GM18870 (cell line): ENCODE results near the gene STAM2.
"Not testable (repeated sequence)": the region's sequence is repeated elsewhere in the genome, so short reads cannot be mapped to it uniquely, and the experiment has no call there.

Source experiments
- ATAC-seq: cut with Tn5 transposase; IDR thresholded peaks from one replicate; pipeline ENCODE4 v1.9.1; 2021; ENCODE audit warnings: moderate library complexity; ENCODE audit not compliant: unreplicated experiment

Gene STAM2

DNA sequence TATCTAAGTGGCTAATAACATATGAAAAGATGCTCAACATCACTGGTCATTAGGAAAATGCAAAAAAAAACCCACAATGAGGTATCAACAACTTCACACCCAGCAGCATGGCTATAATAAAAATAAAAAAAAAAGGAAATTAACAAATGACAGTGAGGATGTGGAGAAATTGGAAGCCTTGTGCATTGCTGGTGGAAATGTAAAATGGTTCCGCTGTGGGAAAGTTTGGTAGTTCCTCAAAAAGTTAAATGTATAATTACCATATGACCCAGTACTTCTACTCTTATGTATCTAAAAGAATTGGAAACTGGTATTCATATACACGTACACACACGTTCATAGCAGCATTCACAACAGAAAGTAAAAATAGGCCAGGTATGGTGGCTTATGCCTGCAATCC, 61.2 kb downstream of the STAM2 start:
- no peak for ATAC-seq

DNA sequence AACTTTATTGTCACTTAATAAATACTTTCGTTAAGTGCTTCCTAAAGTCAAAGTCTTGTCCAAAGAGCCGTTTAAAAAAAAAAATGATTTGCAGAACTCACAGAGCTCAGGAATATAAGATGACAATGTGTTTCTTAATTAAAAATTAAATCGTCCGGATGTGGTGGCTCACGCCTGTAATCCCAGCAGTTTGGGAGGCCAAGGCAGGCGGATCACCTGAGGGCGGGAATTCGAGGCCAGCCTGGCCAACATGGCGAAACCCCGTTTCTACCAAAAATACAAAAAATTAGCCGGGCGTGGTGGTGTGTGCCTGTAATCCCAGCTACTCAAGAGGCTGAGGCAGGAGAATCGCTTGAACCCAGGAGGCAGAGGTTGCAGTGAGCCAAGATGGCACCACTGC, 68.4 kb downstream of the STAM2 start:
- not testable (repeated sequence) for ATAC-seq

DNA sequence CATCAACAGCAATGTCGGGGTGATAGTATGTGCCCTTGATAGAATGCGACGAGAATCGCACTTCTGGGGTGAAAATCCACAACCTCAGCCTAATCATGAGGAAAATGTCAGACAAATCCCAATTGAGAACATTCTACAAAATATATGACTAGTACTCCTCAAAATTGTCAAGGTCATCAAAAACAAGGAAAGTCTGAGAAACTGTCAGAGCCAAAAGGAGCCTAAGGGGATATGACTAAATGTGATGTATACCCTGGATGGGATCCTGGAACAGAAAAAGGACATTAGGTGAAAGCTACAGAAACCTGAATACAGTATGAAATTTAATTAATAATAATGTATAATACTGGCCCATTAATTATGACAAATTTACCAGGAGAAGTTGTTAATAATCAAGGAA, 69.1 kb downstream of the STAM2 start:
- ATAC-seq = no peak

DNA sequence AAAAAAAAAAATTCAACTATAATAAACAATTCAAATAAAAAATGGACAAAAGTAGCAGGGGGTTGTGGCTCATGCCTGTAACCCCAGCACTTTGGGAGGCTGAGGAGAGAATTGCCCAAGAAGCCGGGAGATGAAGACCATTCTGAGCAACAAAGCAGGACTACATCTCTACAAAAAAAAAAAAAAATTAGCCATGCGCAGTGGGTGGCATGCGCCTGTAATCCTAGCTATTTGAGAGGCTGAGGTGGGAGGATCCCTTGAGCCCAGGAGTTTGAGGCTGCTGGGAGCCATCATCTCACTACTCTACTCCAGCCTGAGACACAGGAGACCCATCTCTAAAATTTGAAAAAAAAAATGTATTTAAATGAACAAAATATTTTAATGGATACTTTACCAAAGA, 72.3 kb downstream of the STAM2 start:
- ATAC-seq = no peak

DNA sequence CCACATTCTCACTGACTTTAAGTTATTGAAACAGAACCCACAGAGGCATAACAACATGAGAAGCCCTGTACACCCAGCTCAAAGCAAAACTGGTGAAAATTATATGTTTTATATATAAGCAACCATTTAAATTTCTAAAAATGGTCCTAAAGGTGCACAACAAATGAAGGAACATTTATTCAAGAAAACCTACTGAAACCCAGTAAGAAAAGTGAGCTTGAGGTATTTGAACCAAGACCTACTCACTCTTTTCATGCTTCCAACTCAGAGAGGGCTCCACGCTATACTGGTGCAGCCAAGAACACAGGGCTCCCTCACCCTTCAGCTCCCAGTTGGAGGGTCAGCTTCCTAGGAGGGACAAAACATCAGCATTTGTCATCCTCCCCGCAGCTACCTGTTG, 74.6 kb downstream of the STAM2 start:
- ATAC-seq = no peak

DNA sequence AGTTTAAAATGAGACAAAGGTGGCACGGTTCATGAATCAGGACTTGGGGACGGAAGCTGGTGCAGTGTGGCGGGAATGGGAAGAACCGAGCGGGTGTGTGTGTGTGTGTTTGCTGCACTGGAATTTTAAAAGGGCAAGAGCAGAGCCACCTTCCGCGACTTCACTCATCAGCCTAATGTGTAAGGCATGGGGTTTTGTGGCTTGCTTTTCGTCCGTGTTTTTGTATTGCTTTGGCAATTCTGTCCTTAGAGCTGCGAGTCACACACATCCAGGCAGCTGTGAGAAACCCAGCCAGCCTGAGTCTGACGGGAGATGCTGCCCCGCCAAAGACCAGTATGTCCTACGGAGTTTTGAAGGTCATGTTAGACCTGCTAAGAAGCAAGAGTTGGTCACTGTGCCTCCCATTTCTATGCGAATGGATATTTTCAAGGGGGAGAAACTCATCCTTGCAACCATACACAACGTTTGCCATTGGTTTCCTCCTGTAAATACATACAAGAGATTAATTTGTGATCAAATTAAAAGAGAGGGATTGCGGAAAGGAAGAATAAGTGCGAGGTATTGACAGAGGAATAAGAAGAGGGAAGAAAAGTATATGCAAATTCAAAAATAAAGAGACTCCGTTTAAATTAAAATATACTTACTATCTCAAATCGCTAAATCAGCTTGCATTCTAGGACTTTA, 76.1 kb downstream of the STAM2 start:
- no peak for ATAC-seq

DNA sequence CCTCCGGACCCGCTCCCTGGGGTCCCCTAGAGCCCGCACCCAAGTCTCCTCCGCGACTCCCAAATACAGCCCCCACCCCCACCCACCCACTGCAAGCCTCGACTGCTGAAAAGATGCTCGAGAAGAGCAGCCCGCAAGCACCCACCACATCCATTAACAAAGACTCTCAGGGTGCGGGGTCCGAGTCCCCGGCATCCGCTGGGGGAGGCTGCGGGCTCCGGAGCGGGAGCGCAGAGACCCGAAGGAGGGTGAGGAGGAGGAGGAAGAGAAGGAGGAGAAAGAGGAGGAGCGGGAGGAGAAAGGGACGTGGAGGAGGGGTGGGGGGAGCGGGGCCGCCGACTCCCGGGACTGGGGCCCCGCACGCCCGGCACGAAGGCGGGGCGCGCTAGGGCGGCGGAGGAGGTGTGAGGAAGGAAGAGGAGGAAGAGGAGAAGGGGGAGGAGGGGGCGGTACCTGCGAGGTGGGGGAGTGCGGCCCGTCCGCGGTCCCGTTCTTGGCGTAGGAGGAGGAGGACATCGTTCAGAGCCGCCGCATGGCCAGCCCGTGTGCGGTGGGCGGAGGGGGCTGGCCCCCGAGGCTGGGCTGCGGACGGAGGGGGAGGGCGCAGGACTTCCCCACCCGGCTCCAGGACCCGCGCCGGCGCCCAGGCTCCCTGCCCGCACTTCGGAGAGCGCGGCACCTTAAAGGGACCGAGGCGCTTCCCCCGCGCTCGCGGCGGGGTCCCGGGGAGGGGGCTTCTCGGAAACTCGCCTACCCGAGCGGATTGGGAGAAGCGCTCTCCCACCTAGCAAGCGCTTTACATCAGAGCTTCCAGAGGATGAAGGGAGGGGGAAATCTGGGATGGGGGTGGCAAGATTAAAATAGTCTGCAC, 76.8 kb downstream of the STAM2 start, which contains the start of gene CACNB4:
Gene CACNB4 (minus strand): TSS at position 549 of the 871 bp plus-strand sequence.
- ATAC-seq = no peak

DNA sequence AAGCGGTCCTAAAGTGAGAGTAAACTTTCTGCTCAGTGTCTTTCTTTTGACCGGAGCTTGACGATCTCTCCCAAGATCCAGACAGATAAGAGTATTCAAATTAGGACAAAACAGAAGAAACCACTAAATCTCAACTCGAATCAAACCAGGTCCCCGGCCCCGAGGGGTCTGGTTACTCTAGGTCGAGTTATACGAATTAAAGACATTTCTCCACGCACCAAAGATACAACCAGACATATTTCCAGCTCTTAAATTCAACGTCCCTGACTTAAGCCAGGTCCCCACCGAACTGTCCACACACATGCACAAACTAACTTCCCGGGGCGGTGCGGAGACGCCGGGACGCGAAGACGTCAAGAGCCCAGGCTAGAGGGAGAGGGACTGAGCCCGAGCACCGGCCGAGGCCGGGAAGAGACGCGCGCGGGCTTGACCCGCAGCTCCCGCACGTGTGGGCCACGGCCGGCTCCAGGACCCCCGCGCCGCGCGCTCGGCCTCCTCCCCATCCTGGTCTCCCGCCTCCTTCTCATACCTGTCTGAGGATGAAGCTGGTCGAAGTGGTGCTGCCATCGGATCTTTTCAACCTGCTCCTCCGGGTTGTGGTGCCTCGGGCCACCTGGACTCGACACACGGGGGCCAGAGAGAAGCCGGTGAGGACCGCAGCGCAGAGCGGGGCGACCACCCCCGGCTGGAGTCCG, 77.6 kb downstream of the STAM2 start:
- no peak for ATAC-seq

DNA sequence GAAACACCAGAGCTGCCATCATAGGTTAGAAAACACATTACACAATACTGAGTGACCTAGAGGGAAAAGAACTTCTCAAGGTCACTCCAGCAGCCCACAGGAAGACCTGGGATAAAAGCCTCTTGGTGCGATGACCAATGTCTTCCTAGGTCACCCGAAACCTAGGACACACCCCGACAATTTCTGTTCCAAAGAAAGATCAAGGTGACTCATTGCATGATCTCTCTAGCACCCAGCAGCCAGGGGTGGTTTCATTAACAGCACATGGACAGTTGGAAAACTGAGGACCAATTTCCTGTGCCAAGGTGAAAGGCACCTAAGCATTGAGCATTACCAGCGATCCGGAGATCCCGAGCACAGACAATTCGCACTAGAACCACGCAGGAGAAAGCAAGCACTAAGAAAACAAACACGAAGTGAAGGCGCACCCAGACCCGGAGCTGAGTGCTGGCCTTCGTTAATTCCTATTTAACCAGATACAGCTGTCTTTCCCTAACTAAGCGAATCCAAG, 78.2 kb downstream of the STAM2 start:
- ATAC-seq = no peak

DNA sequence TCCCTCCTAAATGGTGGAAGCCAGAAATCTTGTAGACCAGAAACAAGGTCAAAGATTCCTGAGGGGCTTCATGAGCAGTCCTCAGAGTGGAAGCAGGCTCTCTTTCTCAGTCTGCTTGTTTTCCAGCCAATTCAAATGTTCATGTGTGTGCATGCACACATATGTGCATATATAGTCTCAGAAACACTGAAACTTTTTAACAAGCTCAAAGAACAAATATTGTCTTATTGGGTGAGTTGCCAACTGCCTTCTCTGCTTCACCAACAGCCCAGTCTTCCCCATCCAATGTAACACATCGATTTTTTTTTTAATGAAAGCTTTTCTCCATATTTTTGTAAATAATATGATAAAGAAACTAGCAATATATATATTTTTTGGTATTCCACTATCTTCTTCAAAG, 80.4 kb downstream of the STAM2 start:
- ATAC-seq = no peak

DNA sequence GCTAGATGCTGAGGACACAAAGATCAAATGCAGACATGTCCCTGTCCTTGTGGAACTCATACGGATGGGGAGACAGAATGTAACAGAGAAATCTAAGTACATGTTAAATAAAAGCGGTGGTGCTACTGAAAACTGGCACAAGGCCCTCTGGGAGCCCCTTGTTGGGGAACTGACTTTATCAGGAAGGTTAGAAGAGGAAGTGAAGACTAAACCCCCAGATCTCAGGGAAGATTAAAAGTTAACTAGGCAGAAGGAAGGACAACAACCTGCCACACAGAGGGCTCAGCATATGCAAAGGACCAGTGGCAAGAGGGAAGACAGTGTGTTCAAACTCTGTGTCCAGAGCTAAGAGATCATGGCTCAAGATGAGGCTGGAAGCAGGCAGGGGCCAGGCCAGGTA, 81.5 kb downstream of the STAM2 start:
- no peak for ATAC-seq

DNA sequence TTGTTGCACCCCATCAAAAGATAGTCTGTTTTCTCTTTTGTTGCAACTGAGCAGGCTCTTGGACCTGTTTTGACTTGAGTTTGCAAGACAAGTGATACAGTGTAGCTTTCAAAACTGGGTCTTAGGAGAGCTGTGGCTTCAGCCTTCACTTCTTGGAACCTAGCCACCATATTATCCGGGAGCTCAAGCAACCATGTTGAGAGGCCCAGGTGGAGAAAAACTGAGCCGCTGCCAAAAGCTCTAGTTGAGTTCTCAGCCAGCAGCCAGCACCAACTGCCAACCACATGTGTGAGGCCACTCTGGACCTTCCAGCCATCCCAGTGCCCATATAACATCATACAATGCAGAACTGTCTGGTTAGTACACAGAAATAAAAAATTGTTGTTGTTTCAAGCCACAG, 82.1 kb downstream of the STAM2 start:
- no peak for ATAC-seq

DNA sequence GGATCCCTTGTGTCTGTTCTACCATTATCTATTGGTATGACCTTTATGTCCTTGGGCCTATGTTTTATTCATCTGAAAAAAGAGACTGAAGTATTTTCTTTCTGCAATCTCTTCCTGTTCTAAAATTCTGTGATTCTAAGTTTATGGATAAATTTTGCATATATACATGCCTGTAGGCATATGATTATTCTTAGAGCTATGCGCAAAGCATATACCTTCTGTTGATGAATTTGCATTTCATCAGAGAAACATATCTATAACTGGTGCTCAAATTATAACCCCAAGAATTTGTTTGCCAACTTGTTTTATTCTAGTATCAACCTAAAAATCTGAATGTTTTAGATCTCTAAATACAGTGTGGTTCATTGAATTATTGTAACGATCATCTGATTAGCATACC, 83.5 kb downstream of the STAM2 start:
- no peak for ATAC-seq

DNA sequence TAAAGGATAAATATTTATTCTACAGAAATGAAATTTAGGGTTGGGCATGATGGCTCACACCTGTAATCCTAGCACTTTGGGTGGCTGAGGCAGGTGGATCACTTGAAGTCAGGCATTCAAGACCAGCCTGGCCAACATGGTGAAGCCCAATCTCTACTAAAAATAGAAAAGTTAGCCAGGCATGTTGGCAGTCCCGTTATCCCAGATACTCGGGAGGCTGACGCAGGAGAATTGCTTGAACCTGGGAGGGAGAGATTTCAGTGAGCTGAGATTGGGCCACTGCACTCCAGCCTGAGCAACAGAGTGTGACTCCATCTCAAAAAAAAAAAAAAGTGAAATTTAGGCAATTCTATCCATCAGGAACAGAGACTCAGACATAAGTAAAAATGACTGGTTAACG, 84.8 kb downstream of the STAM2 start:
- ATAC-seq = not testable (repeated sequence)

DNA sequence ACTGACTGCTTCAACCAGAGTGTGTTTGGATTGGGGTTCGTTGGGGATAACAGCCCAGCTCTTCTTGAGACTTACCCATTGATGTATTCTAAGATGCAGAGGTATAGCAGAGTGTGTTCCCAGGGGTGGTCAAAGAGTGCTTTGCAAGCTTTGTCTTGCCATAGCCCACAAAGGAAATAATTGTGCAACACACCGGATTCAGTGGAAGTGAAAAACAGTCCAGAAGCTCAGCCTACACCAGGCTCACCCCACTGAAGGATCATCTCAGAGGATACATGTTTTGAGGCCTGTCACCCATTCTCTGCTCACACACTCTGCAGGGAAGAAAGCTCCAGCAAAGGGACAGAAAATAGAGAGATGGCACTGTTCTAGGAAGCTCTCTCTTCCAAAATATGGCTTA, 86.3 kb downstream of the STAM2 start:
- no peak for ATAC-seq

DNA sequence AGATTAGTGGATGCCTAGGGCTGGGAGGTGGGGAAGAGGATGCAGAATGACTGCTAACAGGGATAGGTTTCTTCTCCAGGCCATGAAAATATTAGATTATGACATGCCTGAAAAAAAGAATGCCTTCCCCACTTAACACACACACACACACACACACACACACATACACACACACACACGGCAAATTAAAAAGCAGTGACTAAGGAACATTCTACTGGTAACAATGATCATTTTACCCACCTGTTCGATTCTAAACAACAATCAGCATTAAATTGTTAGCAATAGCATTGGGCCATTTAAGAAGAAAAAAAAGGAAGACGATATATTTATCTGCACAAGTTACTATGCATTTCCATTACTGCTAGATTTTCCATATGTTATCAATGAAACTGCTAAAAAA, 87.6 kb downstream of the STAM2 start:
- no peak for ATAC-seq

DNA sequence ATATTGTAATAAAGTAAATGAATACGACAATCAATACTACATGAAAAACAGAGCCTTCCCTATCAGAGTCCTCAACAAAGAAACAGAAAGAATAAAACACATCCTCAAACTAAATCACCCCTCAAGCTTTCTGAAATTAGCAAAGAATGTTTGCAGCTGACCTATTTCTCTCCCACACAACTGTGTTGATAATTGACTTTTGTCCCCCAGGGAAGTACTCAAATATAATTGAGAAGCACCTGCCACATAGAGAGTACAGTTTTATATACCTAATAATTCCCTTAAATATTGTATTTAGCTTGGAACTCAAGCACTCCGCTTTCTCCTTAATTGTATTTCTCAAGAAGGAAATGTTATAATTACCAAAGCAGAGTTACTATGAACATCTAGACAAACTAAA, 89.3 kb downstream of the STAM2 start:
- no peak for ATAC-seq

DNA sequence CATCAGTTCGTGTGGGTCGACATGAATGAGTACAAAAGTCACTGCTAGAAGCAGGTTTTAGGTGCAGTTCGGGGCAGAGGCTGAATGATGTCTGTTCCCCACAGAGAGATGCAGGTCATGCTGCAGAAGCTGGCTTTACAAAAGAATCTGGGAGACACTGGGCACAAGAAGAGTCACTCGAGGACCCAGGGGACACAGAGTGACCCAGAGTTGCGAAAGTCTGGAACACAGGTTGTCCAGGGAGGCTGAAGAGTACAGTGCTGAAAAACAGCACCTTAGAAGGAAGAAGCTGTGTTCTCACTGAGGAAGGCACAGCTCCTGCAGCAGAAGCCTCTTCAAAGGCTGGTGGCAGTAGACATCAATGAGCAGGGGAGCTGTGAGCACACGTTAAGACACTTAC, 91.5 kb downstream of the STAM2 start:
- no peak for ATAC-seq

DNA sequence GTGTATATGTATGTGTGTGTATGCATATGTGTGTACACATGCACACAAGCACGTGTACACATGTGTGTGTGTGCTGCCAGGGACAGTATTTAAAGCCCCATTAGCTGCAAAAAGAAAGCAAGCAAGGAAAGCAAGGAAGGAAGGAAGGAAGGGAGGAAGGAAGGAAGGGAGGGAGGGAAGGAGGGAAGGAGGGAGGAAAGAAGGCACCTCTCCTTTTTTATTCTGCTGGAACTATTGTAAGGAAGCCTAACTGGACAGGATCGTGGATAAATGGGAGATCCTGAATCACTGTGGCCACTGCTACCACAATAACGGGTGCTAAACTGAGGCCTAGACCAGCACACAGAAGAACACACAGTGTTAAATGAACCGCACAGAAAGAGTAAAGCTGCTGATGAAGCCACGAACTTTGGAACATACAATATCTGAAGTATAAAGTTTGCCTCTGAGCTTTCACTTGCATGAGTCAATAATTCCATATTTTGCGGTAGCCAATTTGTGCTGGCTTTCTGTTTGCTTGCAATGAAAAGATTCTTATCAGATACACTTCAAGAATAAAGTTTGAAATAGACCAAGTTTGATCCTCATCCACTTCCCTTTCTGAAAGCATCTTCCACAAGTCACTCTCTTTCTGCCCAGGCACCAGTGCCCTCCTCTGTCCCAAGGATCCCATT, 92.2 kb downstream of the STAM2 start:
- ATAC-seq = no peak

DNA sequence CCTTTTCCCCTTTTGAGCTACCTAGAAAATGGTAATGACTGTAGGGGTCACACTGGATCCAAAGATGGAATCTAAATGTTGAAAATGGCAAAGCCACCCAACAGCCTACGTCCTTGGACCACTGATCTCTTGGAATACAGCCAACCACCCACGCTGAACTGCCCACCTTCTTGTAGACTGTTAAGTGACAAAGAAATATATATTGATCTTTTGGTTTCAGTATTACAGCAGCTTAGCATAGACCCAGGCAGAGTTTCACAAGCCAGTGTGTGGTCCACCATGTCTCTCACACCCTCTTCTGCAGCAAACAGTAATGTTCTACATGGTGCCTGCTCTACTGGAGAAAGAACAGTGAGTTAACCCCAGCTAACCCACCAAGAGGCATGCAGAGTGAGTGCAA, 96.9 kb downstream of the STAM2 start:
- peak; percentile 92 for ATAC-seq

DNA sequence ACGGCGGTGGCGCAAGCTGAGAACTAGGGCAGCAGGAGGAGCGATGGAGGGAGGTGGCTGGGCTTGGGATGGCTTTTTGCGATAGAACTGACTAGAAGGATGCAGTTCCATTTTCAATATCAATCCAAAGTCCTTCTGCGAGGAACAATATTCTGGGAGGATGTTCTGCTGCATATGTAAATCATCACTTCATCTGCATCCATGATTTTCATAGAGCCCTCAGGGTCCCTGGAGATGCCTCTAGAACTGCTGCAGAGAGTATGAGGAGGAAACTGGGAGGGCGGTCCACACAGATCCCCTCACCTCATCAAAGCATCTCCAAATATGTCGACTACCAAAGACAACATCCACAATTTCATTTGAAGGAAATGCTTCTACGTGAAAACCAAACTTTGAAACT, 97.5 kb downstream of the STAM2 start:
- no peak for ATAC-seq
